ENCODE results near the gene PLCH2.

Gene PLCH2

GRCh38 chr1:2530513-2531361, 54.6 kb downstream of the PLCH2 start:
- Histone ChIP-seq H3K9me3 (ENCODE audit: control insufficient read depth, low read length) (no peaks in the 10 kb centered on the region), H3K36me3 (ENCODE audit: control insufficient read depth, insufficient read depth, low read length) (no peaks in the 10 kb centered on the region), H3K27me3 (replicated peaks; ENCODE audit: control insufficient read depth, insufficient read depth, low read length, poor library complexity, severe bottlenecking) (peaks cover 25% of the 10 kb centered on the region), H3K4me1 (ENCODE audit: control insufficient read depth, insufficient read depth, low read length, poor library complexity, severe bottlenecking) (peaks cover 30% of the 10 kb centered on the region), H3K27ac (ENCODE audit: insufficient read depth, low read length, poor library complexity, severe bottlenecking) (no peak overlapping the region), H3K4me3 (ENCODE audit: insufficient read depth, low read depth, low read length, poor library complexity, severe bottlenecking) (no peak overlapping the region)
- no peak for DNase-seq

DNA sequence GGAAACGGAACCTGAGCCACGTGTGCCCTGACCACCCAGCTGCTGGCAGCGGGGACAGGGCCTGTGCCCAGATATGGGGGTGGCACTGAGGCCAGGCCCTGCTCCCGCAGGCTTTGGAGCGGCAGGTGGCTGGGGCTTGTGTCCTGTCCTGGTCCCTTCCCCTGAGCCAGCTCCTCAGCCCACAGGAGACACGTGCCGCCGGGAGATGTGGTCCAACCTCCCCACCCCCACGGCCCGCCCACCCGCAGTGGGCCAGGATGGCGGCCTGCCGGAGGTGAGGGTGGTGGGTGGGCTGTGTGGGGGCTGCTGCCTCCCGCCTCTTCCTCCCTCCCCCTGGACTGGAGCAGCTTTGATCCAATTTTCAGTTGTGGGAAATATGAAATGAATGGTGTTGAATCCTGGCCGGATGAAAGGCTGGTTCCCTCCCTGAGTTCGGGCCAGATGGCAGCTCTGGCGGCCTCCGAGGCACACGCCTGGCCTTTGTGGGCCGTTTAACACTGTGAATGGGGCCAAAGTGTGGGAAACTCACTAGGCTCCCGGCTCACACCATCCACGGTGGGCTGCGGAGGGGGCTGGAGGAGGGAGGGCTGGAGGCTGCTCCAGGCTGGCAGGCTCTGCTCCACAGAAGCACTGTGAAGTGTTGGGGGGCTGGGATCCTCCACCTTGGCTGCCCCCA, 56.5 kb downstream of the PLCH2 start:
- peaks cover 25% of the 10 kb centered on the region for H3K27me3 ChIP-seq (replicated peaks; ENCODE audit: control insufficient read depth, insufficient read depth, low read length, poor library complexity, severe bottlenecking)
- no peak overlapping the region for H3K27ac ChIP-seq (ENCODE audit: insufficient read depth, low read length, poor library complexity, severe bottlenecking)
- no peaks in the 10 kb centered on the region for H3K36me3 ChIP-seq (ENCODE audit: control insufficient read depth, insufficient read depth, low read length)
- peaks cover 19% of the 10 kb centered on the region for H3K4me1 ChIP-seq (ENCODE audit: control insufficient read depth, insufficient read depth, low read length, poor library complexity, severe bottlenecking)
- no peak overlapping the region for H3K4me3 ChIP-seq (ENCODE audit: insufficient read depth, low read depth, low read length, poor library complexity, severe bottlenecking)
- no peaks in the 10 kb centered on the region for H3K9me3 ChIP-seq (ENCODE audit: control insufficient read depth, low read length)
- no peak for DNase-seq

- H3K9me3 ChIP-seq (ENCODE audit: control insufficient read depth, low read length): no peaks in the 10 kb centered on the region
- no peak for DNase-seq
- H3K4me1 ChIP-seq (ENCODE audit: control insufficient read depth, insufficient read depth, low read length, poor library complexity, severe bottlenecking): peaks cover 19% of the 10 kb centered on the region
- H3K4me3 ChIP-seq (ENCODE audit: insufficient read depth, low read depth, low read length, poor library complexity, severe bottlenecking): no peak overlapping the region
- peaks cover 25% of the 10 kb centered on the region for H3K27me3 ChIP-seq (replicated peaks; ENCODE audit: control insufficient read depth, insufficient read depth, low read length, poor library complexity, severe bottlenecking)
- H3K36me3 ChIP-seq (ENCODE audit: control insufficient read depth, insufficient read depth, low read length): no peaks in the 10 kb centered on the region
- H3K27ac ChIP-seq (ENCODE audit: insufficient read depth, low read length, poor library complexity, severe bottlenecking): no peak overlapping the region
These were observed 57.3 kb downstream of the PLCH2 start for GRCh38 chr1:2533365-2533764.

DNA sequence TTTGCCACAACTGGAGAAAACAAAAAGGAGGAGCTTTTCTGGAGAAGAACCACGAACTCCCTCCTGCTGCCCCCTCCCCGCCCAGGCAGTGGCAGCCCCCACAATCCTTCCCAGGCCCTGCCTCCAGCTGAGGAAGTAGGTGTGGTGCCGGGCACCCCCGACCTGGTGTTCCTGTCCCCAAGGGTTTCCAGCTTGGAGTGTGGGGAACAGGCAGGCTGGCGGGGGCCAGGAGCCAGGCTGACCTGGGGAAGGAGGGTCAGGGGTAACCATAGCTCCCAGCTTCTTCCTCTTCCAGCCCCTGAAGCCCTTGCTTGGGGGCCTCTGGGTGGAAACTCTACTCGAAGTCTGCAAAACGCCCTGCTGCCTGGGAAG, 58.2 kb downstream of the PLCH2 start:
- peaks cover 13% of the 10 kb centered on the region for H3K4me1 ChIP-seq (ENCODE audit: control insufficient read depth, insufficient read depth, low read length, poor library complexity, severe bottlenecking)
- no peaks in the 10 kb centered on the region for H3K9me3 ChIP-seq (ENCODE audit: control insufficient read depth, low read length)
- no peak overlapping the region for H3K27ac ChIP-seq (ENCODE audit: insufficient read depth, low read length, poor library complexity, severe bottlenecking)
- peaks cover 17% of the 10 kb centered on the region for H3K27me3 ChIP-seq (replicated peaks; ENCODE audit: control insufficient read depth, insufficient read depth, low read length, poor library complexity, severe bottlenecking)
- H3K36me3 ChIP-seq (ENCODE audit: control insufficient read depth, insufficient read depth, low read length): no peaks in the 10 kb centered on the region
- H3K4me3 ChIP-seq (ENCODE audit: insufficient read depth, low read depth, low read length, poor library complexity, severe bottlenecking): no peak overlapping the region
- DNase-seq: no peak

- Histone ChIP-seq H3K9me3 (ENCODE audit: control insufficient read depth, low read length) (no peaks in the 10 kb centered on the region), H3K27me3 (replicated peaks; ENCODE audit: control insufficient read depth, insufficient read depth, low read length, poor library complexity, severe bottlenecking) (peaks cover 15% of the 10 kb centered on the region), H3K4me3 (ENCODE audit: insufficient read depth, low read depth, low read length, poor library complexity, severe bottlenecking) (no peak overlapping the region), H3K27ac (ENCODE audit: insufficient read depth, low read length, poor library complexity, severe bottlenecking) (no peak overlapping the region), H3K4me1 (ENCODE audit: control insufficient read depth, insufficient read depth, low read length, poor library complexity, severe bottlenecking) (peaks cover 11% of the 10 kb centered on the region), H3K36me3 (ENCODE audit: control insufficient read depth, insufficient read depth, low read length) (no peaks in the 10 kb centered on the region)
- DNase-seq: no peak
These were observed 58.8 kb downstream of the PLCH2 start for GRCh38 chr1:2534687-2535441.

- Histone ChIP-seq H3K36me3 (ENCODE audit: control insufficient read depth, insufficient read depth, low read length) (no peaks in the 10 kb centered on the region), H3K9me3 (ENCODE audit: control insufficient read depth, low read length) (no peaks in the 10 kb centered on the region), H3K27me3 (replicated peaks; ENCODE audit: control insufficient read depth, insufficient read depth, low read length, poor library complexity, severe bottlenecking) (peaks cover 9% of the 10 kb centered on the region), H3K4me3 (ENCODE audit: insufficient read depth, low read depth, low read length, poor library complexity, severe bottlenecking) (no peak overlapping the region), H3K4me1 (ENCODE audit: control insufficient read depth, insufficient read depth, low read length, poor library complexity, severe bottlenecking) (peaks cover 11% of the 10 kb centered on the region), H3K27ac (ENCODE audit: insufficient read depth, low read length, poor library complexity, severe bottlenecking) (no peak overlapping the region)
- no peak for DNase-seq
These were observed 59.4 kb downstream of the PLCH2 start for GRCh38 chr1:2535455-2535854.

DNA sequence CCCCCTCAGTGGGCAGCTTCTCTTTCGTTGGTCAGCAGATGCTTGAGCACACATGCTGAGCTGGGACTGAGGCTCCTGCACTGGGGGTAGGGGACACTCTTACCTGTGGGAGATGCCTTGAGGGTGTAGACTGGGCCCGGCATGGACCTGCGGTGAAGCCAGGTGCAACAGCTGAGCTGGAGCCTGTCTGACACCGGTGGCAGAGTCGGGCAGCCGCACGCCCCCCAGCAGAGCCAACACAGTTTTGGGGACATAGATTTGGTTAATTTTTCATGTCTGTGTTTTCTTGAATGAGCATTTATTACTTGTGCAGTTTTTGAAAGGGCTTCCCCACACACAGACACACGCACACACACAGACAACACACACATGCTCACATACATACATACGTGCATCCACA, 59.9 kb downstream of the PLCH2 start:
- Histone ChIP-seq H3K4me3 (ENCODE audit: insufficient read depth, low read depth, low read length, poor library complexity, severe bottlenecking) (no peak overlapping the region), H3K27ac (ENCODE audit: insufficient read depth, low read length, poor library complexity, severe bottlenecking) (no peak overlapping the region), H3K4me1 (ENCODE audit: control insufficient read depth, insufficient read depth, low read length, poor library complexity, severe bottlenecking) (peaks cover 9% of the 10 kb centered on the region), H3K9me3 (ENCODE audit: control insufficient read depth, low read length) (no peaks in the 10 kb centered on the region), H3K27me3 (replicated peaks; ENCODE audit: control insufficient read depth, insufficient read depth, low read length, poor library complexity, severe bottlenecking) (peaks cover 4% of the 10 kb centered on the region), H3K36me3 (ENCODE audit: control insufficient read depth, insufficient read depth, low read length) (no peaks in the 10 kb centered on the region)
- no peak for DNase-seq

DNA sequence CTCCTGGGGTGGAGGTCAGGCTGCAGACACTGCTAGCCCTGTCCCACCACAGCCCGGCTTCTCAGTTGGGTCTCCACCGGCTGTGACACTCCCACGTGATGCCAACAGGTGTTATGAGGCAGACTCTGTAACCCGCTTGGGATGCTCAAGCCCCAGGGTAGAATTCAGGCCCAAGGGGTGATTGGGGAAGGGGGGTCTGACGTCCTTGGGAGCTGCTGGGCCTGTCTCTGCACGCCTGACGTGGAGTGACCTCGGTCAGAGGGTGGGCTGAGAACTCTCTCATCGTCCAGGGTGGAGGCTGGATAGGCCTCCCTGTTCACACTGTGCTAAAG, 61.7 kb downstream of the PLCH2 start:
- Histone ChIP-seq H3K27me3 (replicated peaks; ENCODE audit: control insufficient read depth, insufficient read depth, low read length, poor library complexity, severe bottlenecking) (no peaks in the 10 kb centered on the region), H3K4me3 (ENCODE audit: insufficient read depth, low read depth, low read length, poor library complexity, severe bottlenecking) (no peak overlapping the region)

DNA sequence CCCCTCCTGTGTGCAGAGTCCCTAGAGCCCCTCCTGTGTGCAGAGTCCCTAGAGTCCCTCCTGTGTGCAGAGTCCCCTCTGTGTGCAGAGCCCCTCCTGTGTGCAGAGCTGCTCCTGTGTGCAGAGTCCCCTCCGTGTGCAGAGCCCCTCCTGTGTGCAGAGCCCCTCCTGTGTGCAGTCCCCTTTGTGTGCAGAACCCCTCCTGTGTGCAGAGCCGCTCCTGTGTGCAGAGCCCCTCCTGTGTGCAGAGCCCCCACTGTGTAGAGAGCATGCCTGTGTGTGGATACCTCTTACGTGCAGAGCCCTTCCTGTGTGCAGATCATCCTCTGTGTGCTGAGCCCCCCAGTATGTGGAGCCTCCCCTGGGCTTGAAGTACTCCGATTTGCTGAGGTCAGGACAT, 62.3 kb downstream of the PLCH2 start:
- Histone ChIP-seq H3K9me3 (ENCODE audit: control insufficient read depth, low read length) (no peaks in the 10 kb centered on the region), H3K27ac (ENCODE audit: insufficient read depth, low read length, poor library complexity, severe bottlenecking) (no peak overlapping the region), H3K4me1 (ENCODE audit: control insufficient read depth, insufficient read depth, low read length, poor library complexity, severe bottlenecking) (peaks cover 10% of the 10 kb centered on the region), H3K36me3 (ENCODE audit: control insufficient read depth, insufficient read depth, low read length) (no peaks in the 10 kb centered on the region), H3K4me3 (ENCODE audit: insufficient read depth, low read depth, low read length, poor library complexity, severe bottlenecking) (no peak overlapping the region), H3K27me3 (replicated peaks; ENCODE audit: control insufficient read depth, insufficient read depth, low read length, poor library complexity, severe bottlenecking) (no peaks in the 10 kb centered on the region)
- DNase-seq: no peak

More for the DNA sequence above, 61.7 kb downstream of the PLCH2 start:
- Histone ChIP-seq H3K4me1 (ENCODE audit: control insufficient read depth, insufficient read depth, low read length, poor library complexity, severe bottlenecking) (peaks cover 10% of the 10 kb centered on the region), H3K9me3 (ENCODE audit: control insufficient read depth, low read length) (no peaks in the 10 kb centered on the region), H3K36me3 (ENCODE audit: control insufficient read depth, insufficient read depth, low read length) (no peaks in the 10 kb centered on the region), H3K27ac (ENCODE audit: insufficient read depth, low read length, poor library complexity, severe bottlenecking) (no peak overlapping the region)
- DNase-seq: no peak

DNA sequence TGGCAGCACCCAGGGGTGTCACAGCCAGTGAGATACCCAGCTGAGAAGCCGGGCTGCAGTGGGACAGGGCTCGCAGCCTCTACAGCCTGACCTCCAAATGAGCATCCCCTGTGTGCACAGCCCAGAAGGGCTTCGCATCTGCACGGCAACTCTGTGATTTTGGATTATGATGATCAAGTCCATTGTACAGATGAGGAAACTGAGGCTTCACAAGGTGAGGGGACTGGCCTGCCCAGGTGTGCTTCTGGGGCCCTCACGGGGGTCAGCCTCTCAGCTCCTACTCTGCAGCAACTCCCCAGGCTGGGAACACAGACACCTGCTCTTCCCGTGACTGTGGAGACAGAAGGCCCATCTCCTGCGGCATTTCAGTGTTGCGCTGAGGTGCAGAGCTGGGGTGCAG, 62.8 kb downstream of the PLCH2 start:
- DNase-seq: no peak
- Histone ChIP-seq H3K4me3 (ENCODE audit: insufficient read depth, low read depth, low read length, poor library complexity, severe bottlenecking) (no peak overlapping the region), H3K9me3 (ENCODE audit: control insufficient read depth, low read length) (no peaks in the 10 kb centered on the region), H3K27ac (ENCODE audit: insufficient read depth, low read length, poor library complexity, severe bottlenecking) (no peak overlapping the region), H3K4me1 (ENCODE audit: control insufficient read depth, insufficient read depth, low read length, poor library complexity, severe bottlenecking) (peaks cover 10% of the 10 kb centered on the region), H3K27me3 (replicated peaks; ENCODE audit: control insufficient read depth, insufficient read depth, low read length, poor library complexity, severe bottlenecking) (no peaks in the 10 kb centered on the region), H3K36me3 (ENCODE audit: control insufficient read depth, insufficient read depth, low read length) (no peaks in the 10 kb centered on the region)

Data from effector memory CD4-positive, alpha-beta T cell (primary cell).